Measurements from ENCODE around the gene CDK5RAP2. TPM values are rescaled to one million over a fixed set of nuclear protein-coding genes. Genes with fewer than 3 reads are reported as not detected.

The CDK5RAP2 gene
- total RNA-seq, 1 experiment from 2014 or later, result 56.4 TPM

DNA sequence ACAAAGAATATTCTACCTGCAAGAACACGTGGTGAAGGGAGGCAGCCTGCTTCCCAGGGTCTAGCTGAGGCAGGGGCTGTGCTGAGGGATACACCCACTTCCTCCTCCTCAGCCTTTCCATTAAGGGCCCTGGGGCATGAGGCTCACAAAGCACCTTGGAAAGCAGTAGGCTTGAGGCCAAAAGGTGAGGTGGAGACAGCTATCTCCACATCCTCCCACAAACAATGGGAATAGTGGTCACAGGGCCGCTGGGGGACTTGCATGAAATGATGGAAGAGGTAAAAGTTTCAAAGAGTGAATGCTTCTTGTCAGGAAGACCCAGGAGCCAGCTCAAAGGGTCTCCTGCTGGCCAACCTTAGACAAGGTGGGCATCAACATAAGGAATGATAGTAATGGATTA, 207.9 kb downstream of the CDK5RAP2 start:
- Histone ChIP-seq H4K20me1 (ENCODE audit: control insufficient read depth, insufficient read depth, insufficient read length) (no peaks in the 10 kb centered on the region), H3K23me2 (ENCODE audit: insufficient read length, low read depth, low read length, poor library complexity, severe bottlenecking) (no peaks in the 10 kb centered on the region), H2BK12ac (ENCODE audit: insufficient read length, low read depth, low read length) (no peak overlapping the region), H3K4ac (ENCODE audit: low read depth, low read length) (no peak overlapping the region), H2AFZ (ENCODE audit: low read length) (no peak overlapping the region), H2BK15ac (ENCODE audit: low read depth, low read length) (no peak overlapping the region), H3K79me2 (ENCODE audit: insufficient read depth, low read length) (no peaks in the 10 kb centered on the region), H4K5ac (ENCODE audit: insufficient read length, low read depth, low read length) (no peak overlapping the region), H4K91ac (ENCODE audit: insufficient read length, low read depth, low read length) (no peak overlapping the region), H3K79me1 (ENCODE audit: insufficient read depth, low read depth, low read length, poor library complexity, severe bottlenecking) (no peaks in the 10 kb centered on the region), H3K4me1 (ENCODE audit: insufficient read depth, low read length) (no peaks in the 10 kb centered on the region), H3K27ac (ENCODE audit: insufficient read length, low read depth, low read length) (no peak overlapping the region), H2BK120ac (ENCODE audit: low read depth, low read length, poor library complexity, severe bottlenecking) (no peak overlapping the region), H3K27me3 (ENCODE audit: insufficient read depth, low read length) (no peaks in the 10 kb centered on the region), H3K4me2 (ENCODE audit: insufficient read depth, insufficient read length, low read length) (no peak overlapping the region), H3K9ac (ENCODE audit: extremely low read depth, insufficient read length, low read length) (no peak overlapping the region), H3K18ac (ENCODE audit: insufficient read length, low read depth, low read length) (no peak overlapping the region), H4K8ac (replicated peaks; ENCODE audit: insufficient read length, low read depth, low read length) (no peak overlapping the region), H2AK5ac (ENCODE audit: insufficient read length, low read length) (no peak overlapping the region), H2BK5ac (ENCODE audit: insufficient read length, low read length) (no peak overlapping the region), H3K56ac (ENCODE audit: insufficient read length, low read depth, low read length) (no peak overlapping the region), H2BK20ac (ENCODE audit: low read depth, low read length, poor library complexity, severe bottlenecking) (no peak overlapping the region), H3K9me3 (ENCODE audit: control insufficient read depth, low read depth, low read length) (no peaks in the 10 kb centered on the region), H3T11ph (ENCODE audit: low read length) (no peak overlapping the region), H3K14ac (ENCODE audit: insufficient read depth, low read length) (no peak overlapping the region), H3K23ac (ENCODE audit: insufficient read length, low read depth, low read length) (no peak overlapping the region)
- H3K4me1 Mint-ChIP-seq, result no peaks in the 10 kb centered on the region; a peak in 1 of 4 replicates
- peaks cover 4% of the 10 kb centered on the region; the same call in 1 of the 2 replicates for H3K27me3 Mint-ChIP-seq (ENCODE audit: low read depth)
- no peak overlapping the region for H3K27ac Mint-ChIP-seq
- WGBS (ENCODE audit: extremely low coverage, insufficient read length, low lambda C conversion rate), result no CpG with 5 or more reads among the region's 2 CpGs
- DNase-seq, result no peak
- peaks cover under 1 to 2% of the 10 kb centered on the region in 2 experiments; a peak in 4 of 5 replicates for H3K9me3 Mint-ChIP-seq
- TF ChIP-seq, protein P1, sequence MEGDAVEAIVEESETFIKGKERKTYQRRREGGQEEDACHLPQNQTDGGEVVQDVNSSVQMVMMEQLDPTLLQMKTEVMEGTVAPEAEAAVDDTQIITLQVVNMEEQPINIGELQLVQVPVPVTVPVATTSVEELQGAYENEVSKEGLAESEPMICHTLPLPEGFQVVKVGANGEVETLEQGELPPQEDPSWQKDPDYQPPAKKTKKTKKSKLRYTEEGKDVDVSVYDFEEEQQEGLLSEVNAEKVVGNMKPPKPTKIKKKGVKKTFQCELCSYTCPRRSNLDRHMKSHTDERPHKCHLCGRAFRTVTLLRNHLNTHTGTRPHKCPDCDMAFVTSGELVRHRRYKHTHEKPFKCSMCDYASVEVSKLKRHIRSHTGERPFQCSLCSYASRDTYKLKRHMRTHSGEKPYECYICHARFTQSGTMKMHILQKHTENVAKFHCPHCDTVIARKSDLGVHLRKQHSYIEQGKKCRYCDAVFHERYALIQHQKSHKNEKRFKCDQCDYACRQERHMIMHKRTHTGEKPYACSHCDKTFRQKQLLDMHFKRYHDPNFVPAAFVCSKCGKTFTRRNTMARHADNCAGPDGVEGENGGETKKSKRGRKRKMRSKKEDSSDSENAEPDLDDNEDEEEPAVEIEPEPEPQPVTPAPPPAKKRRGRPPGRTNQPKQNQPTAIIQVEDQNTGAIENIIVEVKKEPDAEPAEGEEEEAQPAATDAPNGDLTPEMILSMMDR (conservative IDR thresholded peaks at IDR 0.05), result no peak
- no peak overlapping the region for H3K4me3 Mint-ChIP-seq
- peaks cover 0 to 4% (median 0%) of the 10 kb centered on the region in 3 experiments; a peak in 4 of 7 replicates for H3K36me3 Mint-ChIP-seq (ENCODE audit: insufficient read depth in 1 of 3, low read depth in 3 of 3)

Data from H9 (cell line).